NK-92 (cell line): ENCODE results near the gene TENT5C.

Experiments used
- DNase-seq: peaks from one replicate; lab custom pipeline; 2025; ENCODE audit not compliant: unreplicated experiment; lab: John Stamatoyannopoulos, UW

TENT5C gene

GRCh38 chr1:117612517-117613248, 6.8 kb downstream of the TENT5C start:
- DNase-seq = no peak

DNA sequence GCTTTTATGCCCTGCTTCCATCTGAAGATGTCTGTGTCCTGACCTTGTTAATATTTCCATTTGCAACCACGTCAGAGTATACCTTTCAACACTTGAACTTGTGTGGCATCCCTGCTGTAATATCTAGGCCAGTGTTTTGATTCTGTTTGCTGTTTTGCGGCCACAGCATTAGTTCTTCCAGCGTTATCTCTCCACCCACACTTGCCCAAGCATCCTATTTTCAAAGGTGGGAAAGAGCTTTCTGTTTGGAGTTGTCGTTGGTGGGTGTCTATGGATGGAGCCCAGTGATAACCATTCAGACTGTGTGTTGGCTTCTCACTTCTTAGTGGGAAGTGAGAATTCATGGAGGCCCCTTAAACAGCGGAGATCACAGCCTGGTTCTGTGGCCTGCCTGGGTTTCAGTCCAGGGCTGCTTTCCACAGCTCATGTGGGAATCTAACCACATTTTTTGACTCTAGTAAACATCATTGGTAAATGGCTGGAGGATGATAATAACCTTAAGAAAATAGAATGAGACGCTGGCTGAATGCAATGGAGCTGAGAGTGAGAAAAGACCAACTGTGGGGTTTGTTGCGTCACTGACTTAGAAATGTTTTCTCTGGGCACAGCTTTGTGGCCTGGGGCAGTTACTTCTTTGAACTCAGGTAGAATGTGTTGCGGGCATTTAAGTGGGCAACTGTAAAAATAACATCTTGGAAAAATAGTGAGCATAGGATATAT, 7.6 kb downstream of the TENT5C start:
- DNase-seq = no peak

GRCh38 chr1:117613969-117614729, 8.3 kb downstream of the TENT5C start:
- no peak for DNase-seq

DNA sequence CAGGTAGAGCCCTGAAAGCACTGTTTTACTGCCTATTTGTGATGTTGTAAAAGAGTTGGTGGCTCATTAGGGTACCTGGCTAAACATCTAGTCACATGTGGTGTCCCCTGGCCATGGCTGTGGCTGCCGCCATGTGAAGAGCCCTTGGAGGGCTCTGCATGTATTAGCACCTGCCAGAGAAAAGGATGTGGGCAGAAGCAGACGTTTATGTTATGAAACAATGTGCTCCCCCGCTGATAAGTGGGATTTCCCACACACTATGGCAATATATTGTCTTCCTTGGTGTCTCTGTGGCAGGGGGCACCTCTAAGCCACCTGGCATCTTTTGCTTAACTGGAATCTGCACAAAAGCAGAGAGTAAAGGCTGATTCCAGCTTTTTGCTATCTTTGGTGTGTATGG, 9.6 kb downstream of the TENT5C start:
- no peak for DNase-seq

DNA sequence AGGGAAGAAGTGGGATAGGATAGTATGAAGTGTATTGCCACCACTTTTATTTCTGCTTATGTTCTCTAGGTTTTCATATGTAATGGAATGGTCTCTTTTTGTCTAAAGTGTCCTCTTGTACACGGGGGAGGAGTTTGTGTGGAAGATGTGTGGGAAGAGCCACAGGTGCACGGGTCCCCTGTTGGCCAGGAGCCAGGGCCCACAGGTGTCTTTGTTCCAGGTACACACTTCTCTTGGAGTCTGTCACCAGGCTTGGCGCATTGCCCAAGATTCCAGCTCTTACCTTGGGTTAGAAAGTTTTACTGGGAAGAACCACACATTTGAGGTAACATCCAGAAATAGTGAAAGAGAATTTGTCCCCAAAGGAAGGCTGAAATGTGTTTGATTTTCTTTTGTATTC, 10.5 kb downstream of the TENT5C start:
- no peak for DNase-seq

GRCh38 chr1:117616967-117617366, 11.1 kb downstream of the TENT5C start:
- no peak for DNase-seq

- DNase-seq = no peak
Measured at GRCh38 chr1:117618450-117619122, 12.7 kb downstream of the TENT5C start.

DNA sequence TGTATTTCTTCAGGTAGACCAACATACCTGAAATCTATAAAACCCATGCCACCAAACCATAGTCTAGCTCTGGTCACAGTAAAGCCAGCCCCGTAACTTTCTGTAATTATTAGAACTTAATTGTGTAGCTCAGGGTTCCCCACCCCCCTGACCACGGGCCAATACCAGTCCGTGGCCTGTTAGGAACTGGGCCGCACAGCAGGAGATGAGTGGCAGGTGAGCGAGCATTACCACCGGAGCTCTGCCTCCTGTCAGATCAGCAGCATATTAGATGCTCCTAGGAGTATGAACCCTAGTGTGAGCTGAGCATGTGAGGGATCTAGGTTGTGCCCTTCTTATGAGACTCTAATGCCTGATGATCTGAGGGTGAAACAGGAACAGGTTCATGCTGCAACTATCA, 14.6 kb downstream of the TENT5C start:
- DNase-seq = no peak

DNA sequence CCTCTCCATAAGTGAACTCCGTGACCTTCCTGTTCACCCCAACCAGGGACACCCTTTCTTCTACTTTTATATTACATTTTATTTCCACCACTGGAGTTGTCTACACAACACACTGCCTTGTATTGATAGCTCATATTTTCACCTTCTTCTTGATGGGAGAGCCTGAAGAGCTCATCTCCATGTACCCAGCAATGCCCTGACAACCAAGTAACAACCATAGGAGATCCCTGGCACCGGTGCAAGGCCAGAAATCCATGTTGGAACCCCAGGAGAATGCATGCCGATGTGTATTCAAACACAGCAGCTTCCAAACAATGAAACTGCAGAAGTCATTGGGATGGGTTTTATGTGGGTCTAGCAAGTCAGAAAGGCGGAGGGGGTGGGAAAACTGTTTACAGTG, 15.5 kb downstream of the TENT5C start:
- no peak for DNase-seq

- no peak for DNase-seq
Measured at GRCh38 chr1:117622726-117623125, 16.9 kb downstream of the TENT5C start.

GRCh38 chr1:117623141-117623540, 17.3 kb downstream of the TENT5C start:
- no peak for DNase-seq

DNA sequence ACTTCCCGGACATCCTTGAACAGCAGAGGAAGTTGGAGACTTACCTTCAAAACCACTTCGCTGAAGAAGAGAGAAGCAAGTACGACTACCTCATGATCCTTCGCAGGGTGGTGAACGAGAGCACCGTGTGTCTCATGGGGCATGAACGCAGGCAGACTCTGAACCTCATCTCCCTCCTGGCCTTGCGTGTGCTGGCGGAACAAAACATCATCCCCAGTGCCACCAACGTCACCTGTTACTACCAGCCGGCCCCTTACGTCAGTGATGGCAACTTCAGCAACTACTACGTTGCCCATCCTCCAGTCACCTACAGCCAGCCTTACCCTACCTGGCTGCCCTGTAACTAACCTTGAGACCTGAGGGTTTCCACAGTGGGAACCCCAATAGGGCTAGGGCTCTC, 17.9 kb downstream of the TENT5C start:
- DNase-seq = no peak

- DNase-seq = no peak
Measured at GRCh38 chr1:117627546-117628130, 21.8 kb downstream of the TENT5C start.

- no peak for DNase-seq
Measured at GRCh38 chr1:117628343-117628742, 22.5 kb downstream of the TENT5C start.

- no peak for DNase-seq
Measured at GRCh38 chr1:117629625-117630422, 24.0 kb downstream of the TENT5C start.

GRCh38 chr1:117630423-117630998, 24.7 kb downstream of the TENT5C start:
- no peak for DNase-seq

DNA sequence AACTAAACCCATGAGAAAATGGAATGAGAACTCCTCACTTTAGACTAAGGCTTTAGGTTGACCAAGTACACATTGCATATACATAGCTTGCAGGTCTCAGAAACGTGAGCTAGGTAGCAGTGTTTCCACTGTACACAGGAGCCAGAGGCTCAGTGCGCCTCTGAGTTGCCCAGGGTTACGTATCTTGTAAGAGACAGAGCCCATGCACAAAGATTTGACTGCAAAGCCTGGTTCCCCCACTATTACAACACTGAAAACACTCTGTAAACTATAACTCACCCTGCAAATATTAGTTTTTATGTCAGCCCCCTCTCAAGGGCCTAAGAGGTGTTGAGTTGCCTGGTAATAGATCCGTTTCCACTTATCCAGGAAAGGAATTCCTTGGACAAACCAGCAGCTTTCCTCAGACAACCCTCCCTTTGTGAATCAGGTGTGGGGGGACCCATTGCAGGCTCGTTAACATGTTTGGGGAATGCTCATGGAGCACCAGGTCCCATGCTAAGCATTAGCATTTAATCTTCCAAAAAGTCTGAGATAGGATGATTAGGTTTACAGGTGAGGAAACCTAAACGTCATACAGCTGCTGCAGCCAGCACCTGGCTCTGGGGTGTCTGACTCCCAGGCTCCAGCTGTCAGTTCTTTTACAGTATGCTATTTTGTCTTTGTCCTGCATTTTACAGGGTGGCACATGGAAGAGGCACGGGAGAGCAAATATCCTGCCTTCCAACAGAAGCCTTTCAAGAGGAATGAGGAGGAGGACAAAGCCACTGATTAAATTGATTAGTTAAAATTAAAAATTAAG, 25.7 kb downstream of the TENT5C start:
- DNase-seq = no peak

DNA sequence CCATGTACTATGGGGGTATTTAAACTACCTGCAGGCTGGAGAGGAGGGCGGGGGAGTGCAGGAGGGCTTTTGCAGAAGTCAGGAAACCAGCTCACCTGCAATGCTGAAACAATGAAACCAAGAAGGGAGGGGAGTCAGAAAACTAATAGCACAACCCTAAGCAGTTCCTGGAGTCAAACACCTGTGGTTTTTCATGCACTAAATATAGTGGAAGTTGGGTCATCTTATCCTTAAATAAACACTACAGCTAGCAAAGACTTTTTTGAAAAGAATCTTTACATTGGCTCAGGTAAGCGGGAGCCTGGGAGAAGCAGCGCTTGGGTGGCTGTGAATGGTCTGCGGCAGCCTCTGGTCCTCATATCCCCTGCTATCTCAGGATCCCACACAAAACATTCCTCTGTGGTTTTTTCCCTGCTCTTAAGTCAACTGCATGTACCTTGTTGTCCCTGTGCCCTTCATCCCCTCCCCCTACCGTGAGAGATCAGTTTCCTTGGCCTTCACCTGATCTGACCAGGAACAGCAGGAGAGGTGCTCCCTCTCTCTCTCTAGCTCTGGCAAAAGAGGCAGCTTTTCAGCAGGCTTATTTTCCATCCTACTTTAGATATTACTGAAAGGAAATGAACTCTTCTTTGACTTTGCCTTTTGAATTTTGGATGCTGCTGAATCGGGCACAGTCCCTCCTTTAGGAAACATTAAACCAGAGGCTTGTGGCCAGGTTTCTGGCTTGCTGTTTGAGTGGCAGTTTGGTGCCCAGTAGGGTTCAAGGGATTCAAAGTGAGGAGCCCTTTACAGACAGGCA, 26.6 kb downstream of the TENT5C start:
- DNase-seq = no peak

DNA sequence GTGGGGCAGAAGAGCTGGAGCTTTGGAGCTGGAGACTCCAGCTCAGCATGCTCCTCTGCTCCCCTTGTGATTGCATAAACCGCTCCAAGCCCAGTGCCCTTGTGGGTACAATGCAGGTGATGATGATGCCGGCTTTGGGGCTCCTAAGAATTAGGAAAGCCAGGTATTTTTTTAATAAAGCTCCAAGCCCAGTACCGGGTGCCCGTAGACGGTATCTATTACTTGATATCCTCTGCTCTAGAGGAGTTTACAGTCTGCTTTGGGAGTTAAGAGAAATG, 27.2 kb downstream of the TENT5C start:
- no peak for DNase-seq
